ENCODE results near the gene BHLHE41.

DNA sequence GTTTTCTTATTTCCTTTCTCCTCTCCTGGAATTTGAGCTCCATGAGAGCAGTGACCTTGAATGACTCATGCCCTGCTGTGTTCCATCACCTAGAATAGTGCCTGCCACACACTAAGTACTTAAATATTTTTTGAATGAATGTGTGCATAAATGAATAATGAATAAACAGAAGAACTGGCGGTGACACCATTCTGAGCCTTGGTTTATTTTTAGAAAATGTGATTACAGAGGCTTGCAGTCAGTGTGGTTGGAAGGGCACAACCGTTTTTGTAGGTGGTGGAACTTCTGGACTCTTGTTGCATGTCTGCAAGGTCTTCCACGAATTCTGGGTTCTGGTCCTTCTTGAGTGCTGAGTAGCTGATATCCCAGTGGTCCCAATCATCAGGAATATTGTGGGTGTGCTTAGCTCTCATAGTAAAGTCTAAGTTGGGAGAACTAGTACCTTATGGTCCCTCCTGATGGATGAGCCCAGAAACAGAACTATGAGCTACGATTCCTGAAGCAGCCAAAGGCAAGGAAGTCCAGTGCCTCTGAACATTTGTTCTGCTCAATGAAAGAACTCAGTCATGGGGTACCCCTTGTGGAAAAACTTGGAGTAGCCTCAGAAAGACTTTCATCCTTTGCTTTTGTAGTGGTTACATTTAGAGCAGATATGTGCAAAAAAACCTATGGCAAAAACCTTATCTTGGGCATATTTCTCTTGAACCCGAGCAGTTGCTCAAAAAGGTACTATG is 28.8 kb upstream of the BHLHE41 start:
- TF ChIP-seq GRHL2 (CRISPR knock-in tag; IDR thresholded peaks at IDR 0.05; ENCODE audit: insufficient replicate concordance, severe bottlenecking) (no peak), FOXJ3 (CRISPR knock-in tag; IDR thresholded peaks at IDR 0.05; ENCODE audit: borderline replicate concordance) (no peak), ESRRA (CRISPR knock-in tag; IDR thresholded peaks at IDR 0.05; ENCODE audit: borderline replicate concordance) (no peak), JUN (CRISPR knock-in tag; IDR thresholded peaks at IDR 0.05) (no peak), SMAD3 (CRISPR knock-in tag; IDR thresholded peaks at IDR 0.05; ENCODE audit: borderline replicate concordance) (no peak), SP1 (CRISPR knock-in tag; conservative IDR thresholded peaks at IDR 0.05) (no peak), ATF1 (CRISPR knock-in tag; IDR thresholded peaks at IDR 0.05) (no peak), NFYB (CRISPR knock-in tag; conservative IDR thresholded peaks at IDR 0.05; ENCODE audit: low read depth) (no peak), CREM (CRISPR knock-in tag; IDR thresholded peaks at IDR 0.05) (no peak)
- TF ChIP-seq, protein P1, sequence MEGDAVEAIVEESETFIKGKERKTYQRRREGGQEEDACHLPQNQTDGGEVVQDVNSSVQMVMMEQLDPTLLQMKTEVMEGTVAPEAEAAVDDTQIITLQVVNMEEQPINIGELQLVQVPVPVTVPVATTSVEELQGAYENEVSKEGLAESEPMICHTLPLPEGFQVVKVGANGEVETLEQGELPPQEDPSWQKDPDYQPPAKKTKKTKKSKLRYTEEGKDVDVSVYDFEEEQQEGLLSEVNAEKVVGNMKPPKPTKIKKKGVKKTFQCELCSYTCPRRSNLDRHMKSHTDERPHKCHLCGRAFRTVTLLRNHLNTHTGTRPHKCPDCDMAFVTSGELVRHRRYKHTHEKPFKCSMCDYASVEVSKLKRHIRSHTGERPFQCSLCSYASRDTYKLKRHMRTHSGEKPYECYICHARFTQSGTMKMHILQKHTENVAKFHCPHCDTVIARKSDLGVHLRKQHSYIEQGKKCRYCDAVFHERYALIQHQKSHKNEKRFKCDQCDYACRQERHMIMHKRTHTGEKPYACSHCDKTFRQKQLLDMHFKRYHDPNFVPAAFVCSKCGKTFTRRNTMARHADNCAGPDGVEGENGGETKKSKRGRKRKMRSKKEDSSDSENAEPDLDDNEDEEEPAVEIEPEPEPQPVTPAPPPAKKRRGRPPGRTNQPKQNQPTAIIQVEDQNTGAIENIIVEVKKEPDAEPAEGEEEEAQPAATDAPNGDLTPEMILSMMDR (IDR thresholded peaks at IDR 0.05), result no peak
- TF ChIP-seq, protein P2, sequence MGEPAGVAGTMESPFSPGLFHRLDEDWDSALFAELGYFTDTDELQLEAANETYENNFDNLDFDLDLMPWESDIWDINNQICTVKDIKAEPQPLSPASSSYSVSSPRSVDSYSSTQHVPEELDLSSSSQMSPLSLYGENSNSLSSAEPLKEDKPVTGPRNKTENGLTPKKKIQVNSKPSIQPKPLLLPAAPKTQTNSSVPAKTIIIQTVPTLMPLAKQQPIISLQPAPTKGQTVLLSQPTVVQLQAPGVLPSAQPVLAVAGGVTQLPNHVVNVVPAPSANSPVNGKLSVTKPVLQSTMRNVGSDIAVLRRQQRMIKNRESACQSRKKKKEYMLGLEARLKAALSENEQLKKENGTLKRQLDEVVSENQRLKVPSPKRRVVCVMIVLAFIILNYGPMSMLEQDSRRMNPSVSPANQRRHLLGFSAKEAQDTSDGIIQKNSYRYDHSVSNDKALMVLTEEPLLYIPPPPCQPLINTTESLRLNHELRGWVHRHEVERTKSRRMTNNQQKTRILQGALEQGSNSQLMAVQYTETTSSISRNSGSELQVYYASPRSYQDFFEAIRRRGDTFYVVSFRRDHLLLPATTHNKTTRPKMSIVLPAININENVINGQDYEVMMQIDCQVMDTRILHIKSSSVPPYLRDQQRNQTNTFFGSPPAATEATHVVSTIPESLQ (CRISPR knock-in tag; IDR thresholded peaks at IDR 0.05), result no peak
- TF ChIP-seq, protein P3, sequence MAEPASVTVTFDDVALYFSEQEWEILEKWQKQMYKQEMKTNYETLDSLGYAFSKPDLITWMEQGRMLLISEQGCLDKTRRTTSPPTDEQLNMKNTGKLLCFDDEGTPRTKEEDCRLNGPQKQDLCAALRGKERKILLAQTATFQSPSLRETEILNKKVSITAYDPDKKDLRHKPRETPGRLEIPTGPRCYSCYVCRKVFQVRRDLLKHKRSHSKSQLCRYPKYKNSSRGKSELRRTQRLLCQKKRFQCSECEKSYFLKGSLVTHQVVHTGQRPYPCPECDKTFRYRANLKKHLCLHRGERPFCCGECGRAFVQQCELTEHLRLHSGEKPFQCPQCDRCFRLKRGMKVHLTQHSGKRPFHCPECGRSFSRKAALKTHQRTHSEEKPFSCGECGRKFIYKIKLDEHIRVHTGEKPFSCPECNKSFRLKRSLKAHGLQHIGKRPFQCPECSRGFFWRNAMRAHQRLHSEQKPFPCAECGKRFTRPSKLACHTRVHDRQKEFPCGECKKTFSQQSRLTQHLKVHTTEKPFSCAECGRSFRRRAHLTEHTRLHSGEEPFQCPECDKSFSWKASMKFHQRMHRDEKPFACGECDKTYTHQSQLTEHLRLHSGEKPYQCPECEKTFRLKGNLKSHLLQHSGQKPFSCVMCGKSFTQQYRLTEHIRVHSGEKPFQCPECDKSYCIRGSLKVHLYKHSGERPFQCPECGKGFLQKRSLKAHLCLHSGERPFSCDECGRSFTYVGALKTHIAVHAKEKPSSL (CRISPR knock-in tag; conservative IDR thresholded peaks at IDR 0.05), result no peak

Measured in WTC11 (cell line).